GM19395 (cell line): ENCODE data around the gene PDZD2.

Experiments used
- ATAC-seq: cut with Tn5 transposase; IDR thresholded peaks from one replicate; pipeline ENCODE4 v1.9.1; 2021; ENCODE audit warnings: mild to moderate bottlenecking, moderate library complexity; ENCODE audit not compliant: unreplicated experiment

Gene PDZD2

DNA sequence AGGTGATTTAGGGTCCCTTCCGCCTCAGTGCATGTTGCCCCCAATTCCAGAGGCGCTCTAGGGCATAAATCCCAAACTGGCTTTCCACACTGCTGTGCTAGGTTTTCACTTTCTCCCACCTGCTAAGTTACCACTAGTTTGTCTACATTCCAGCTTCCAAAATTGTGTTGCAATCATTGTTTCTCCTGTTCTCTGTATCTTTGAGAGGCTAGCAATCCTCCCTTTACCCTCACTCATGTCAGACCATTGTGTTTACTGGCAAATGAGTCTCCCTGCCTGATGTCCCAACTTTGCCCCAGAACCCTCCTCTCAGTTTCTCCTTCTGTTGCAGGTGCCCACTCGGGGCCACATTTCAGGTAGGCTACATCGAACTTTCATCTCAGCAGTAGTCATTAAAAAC lies 221.3 kb downstream of the PDZD2 start:
- no peak for ATAC-seq

DNA sequence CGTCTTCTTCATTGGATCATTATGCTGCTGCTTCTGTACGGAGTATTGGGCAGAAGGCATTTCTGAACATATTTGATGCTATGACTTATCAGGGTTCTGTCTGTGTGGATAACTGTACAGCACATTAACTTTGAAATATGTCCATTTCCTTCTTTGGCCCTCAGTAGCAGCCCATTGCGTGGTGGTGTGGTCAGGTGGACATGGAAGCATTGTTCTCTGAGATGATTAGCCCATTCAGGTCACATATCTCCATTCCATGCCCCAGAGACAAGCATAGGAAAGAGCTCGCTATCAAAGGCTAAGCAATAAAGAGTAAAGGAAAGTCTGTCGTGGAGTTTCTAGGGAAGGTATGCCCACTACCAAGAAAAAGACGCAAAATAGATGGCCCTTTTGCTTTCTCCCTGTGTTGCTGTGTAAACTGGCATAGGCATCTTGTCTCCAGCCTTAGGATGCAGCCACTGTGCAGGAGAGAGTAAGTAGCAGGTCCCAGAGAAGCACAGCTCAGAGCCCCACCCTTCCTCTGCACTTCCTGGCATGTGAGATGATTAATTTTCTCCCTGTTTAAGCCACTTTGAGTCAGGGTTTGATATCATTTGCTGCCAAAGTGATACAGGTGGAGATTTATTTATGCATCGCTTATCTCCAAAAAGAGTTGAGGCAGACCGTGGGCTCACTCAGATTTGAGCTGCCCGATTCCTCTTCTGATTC lies 221.9 kb downstream of the PDZD2 start:
- ATAC-seq: no peak

DNA sequence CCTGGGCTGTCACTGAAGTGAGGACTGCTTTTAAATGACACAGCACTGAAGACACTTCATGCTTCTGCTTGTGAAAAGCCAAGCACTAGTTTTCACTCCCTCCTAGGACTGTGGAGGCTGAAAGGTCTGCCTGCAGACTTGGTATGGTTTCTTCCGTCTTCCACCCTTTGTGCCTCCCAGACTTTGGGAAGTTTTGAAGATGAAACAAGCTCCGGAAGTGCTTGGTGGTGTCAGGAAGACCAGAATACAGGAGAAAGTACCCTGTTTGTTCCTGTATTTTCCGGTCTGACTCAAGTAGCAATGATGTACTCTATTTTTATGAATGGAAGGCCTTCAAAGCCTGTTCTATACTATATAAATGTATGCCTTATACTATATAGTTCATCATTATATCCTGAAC lies 222.7 kb downstream of the PDZD2 start:
- no peak for ATAC-seq

DNA sequence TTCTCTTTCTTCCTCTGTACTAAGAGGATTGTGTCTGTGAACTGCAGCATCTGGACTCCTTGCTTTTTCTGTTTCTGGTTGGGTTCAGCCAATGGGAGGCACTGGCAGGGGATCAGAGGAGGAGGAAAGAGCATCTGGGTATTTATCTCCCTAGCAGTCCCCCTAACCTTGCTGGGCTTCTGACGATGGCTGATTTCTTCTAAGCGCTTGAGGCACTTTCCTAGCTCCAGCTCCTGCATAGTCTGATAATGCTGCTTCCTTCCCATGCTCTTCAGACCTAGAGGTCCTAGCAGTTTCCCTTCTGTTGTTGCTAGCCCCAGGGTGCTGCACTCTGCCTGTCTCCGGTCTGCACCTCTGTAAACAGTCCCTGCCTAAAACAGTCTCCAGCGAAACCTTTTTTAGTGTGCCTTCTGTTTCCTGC lies 225.1 kb downstream of the PDZD2 start:
- no peak for ATAC-seq

DNA sequence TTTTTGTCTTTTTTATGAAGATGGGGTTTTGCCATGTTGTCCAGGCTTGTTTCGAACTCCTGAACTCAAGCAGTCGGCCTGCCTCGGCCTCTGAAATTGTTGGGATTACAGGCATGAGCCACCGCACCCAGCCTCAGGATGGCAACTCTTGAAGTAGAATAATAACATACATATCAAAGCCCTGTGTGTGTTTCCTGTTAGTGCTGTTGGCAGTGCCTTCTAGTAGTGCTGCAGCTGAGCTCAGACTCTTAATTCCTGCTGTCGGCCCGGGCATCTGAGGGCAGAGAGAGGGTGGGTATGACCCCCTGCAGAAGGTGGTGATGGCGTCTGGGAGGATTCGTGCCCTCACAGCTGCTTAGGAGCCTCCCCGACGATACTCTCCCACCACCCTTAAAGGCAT lies 227.2 kb downstream of the PDZD2 start:
- no peak for ATAC-seq

DNA sequence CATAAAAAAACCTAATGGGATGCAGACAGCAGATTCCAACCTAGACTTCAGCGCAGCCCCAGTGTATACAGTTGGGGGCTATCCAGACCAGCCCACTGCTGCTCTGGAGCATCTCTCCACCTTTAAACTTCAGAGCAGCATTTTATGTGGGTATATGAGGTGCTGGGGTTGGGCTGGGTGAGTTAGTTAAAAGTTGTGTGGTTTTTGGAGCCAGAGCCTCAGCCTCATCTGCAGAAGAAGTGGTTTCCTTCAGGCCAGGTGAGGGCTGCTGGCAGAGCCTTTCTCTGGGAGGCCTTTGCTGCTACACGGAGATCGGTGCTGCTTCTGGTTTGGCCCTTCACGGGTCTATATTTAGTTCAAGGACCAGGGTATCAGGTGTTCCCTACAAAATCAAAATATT lies 228.3 kb downstream of the PDZD2 start:
- no peak for ATAC-seq

DNA sequence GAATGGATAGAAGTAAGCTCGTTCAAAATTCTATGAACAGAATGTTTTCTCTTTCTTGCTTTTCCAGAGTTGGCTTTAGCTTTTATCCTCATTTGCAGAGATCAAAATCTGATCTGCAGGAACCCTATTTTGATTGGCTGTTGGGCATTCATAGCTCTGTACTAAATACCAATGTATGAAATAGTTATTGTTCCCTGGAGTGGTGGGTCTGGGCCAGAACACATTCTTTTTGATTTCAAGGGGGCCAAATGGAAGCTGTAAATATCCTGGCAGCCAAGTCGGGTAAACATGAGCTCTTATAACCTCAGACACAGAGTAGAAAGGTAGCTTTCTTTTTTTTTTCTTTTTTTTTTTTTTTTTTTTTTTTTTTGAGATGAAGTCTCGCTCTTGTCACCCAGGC lies 241.5 kb downstream of the PDZD2 start:
- ATAC-seq: no peak

DNA sequence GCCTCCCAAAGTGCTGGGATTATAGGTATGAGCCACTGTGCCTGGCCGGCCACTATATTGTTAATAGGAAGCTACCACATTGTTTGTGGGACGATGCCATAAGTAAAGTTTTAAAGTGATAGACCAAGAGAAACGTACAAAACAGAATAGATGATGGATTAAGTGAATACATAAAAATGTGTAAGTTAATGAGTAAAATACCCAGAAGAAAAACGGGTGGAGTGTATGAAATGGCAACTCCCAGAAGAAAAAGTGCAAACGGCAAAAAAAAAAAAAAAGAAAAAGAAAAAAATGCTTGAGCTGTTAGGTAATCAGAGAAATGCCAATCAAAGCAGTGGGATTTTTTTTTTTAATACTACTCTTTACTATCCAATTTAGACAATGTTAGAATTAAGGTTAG lies 246.0 kb downstream of the PDZD2 start:
- no peak for ATAC-seq

DNA sequence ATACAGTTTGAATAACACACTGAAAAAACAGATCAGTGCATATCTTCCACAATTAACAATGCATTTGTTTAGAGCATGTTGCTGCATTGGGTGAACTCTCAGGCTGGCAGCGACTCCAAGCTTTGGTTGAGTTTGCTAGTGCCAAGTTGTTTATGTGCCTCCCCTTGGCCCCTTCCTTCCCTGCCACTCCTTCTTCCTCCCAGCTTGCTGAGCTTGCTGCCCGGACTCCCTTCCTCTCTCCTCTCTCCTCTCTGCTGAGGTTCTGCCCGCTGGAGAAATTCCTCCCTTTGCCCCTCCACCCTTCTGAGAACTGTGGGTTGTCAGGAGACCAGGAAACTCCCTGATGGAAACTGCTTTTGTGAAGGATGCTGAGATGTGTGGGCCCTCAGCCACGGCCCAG lies 247.3 kb downstream of the PDZD2 start:
- no peak for ATAC-seq

DNA sequence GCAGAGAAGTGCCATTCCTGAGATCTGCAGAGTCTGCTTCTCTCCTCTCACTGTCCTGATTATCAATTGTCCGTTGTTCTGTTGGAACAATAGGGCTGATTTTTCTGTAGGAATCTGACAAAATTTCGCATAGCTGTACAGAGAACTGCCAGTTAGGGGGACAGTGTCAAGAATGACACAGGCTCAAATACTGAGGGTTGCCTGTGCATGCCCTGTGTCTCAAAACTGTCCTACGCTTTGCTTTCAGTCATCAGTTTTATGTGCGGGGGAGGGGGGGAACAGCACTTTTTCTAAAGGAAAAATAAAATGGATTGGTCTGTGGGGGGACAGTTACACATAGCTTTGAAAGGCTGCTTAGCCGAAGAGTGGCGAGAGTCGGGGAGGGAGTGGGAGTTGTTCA lies 248.6 kb downstream of the PDZD2 start:
- no peak for ATAC-seq

DNA sequence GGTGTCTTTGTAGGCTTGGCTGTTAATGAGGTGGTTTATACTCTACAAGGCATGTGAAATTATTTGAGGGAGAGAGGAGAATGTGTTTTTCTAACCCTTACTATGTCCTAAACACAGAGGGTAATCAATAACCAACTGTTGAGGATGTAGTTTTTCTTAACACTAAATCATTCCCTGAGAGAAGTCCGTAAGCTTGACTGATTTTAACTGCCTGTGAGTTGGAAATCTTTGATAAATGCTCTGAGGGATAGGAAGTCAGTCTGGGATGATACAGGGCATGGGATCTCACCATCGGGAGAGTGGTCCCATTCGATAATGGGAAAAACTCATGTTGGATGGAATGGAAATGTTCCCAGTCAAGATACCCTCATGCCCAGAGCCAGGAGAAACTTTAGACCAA lies 249.6 kb downstream of the PDZD2 start:
- ATAC-seq: no peak

DNA sequence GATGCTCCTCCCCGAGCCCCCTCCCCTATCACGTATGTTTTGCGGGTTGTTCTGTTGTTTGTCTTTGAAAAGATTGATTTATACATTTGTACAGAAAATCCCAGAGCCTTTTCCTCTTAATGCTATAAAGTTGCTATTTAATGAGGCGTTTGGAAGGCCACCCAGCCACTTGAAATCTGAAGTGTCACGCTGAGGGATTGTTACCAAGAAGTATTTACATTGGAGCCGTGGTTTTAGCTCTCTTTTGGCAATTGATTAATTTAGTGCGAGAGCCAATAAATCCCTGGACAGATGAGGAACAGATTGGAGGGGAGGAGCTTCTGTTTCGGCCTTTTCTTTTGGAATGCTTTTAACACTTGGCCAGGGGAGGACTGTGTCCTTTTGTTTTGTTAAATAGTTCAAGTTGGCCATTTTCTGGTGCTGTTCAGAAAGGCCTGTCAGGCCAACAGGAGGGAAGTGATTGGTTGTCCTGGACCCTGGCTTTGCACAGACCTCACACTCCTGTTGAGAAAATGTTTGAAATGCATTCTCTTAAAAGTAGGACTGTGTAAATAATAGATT lies 250.2 kb downstream of the PDZD2 start:
- no peak for ATAC-seq

DNA sequence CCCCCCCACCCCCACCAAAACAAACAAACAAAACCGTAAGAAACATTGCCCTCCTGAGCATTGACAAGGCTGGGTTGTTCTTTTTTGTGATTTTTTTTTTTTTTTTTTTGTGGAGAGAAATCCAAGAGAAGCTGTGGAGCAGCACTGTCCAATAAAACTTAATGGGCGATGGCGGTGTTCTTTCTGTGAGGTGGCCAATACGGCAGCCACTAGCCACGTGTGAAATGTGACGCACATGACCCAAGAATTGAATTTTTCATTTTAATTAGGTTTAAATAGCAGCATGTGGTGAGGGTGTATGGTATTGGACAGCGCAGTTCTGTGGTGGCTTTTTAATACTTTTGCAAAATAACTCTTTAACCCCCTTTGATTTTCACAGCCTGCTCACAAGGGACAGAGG lies 251.1 kb downstream of the PDZD2 start:
- no peak for ATAC-seq

DNA sequence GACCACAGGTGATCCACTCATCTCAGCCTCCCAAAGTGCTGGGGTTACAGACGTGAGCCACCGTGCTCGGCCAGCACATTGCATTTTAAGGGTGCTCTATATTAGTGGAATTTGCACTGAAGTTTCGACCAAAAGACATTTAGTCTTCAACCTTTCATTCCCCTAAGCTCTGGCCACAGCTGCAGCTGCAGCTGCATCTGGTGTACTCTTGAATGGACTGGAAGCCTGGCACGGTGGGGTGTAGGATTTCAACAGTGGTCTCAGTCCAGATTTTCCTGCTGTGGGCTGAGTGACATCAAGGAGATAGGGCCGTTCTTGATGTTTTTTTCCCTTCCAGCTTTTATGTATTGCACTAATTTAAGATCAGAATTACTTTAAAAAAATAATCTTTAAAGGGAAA lies 255.2 kb downstream of the PDZD2 start:
- no peak for ATAC-seq

DNA sequence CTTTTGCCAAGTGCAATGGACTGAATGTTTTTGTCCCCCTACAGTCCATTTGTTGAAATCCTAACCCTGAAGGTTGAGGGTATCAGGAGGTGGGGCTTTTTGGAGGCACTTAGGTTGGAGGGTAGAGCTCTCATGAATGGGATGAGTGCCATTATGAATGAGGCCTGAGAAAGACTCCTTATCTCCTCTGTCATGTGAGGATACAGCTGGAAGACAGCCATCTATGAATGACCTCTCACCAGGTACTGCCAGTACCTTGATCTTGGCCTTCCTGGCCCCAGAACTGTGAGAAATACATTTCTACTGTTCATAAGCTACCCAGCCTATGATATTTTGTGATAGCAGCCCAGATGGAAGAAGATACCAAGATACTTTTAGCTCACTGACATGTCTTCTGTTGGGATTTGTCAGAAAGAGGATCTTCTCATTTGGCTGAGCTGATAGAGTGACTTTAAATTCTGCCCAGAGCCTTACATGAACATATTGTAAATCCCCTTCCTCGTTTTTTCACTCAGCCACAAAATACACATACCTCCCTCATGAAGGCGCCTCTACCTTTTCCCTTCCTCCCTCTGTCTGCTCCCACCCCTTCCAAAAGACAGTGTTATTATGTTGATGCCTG lies 256.4 kb downstream of the PDZD2 start:
- ATAC-seq: no peak

DNA sequence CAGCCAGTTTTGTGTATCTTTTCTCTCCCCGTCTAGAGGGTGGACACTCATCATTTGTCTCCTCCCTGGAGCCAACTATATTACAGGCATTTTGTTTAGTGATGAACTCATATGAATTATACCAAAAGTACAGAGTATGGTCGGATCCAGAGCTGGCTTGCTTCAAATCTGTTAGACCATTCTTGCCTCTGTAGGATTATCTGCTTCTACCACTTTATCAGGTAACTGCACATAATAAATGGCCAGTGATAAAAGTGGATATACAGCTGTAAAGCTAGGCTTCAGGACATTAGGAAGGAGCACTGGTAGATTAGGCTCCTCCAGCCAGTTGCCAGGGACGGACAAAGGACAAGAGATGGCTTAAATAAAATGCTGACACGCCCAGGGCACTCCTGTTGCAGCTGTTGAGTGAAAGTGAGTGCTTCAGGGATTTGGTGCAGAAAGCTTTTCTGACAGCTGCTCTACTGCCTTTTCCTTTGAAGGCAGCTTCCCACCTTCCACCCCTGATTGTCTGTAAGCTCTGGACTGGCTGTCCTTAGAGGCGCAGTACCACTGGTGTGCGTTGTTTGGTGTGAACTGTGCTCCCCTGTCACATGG lies 259.2 kb downstream of the PDZD2 start:
- no peak for ATAC-seq

DNA sequence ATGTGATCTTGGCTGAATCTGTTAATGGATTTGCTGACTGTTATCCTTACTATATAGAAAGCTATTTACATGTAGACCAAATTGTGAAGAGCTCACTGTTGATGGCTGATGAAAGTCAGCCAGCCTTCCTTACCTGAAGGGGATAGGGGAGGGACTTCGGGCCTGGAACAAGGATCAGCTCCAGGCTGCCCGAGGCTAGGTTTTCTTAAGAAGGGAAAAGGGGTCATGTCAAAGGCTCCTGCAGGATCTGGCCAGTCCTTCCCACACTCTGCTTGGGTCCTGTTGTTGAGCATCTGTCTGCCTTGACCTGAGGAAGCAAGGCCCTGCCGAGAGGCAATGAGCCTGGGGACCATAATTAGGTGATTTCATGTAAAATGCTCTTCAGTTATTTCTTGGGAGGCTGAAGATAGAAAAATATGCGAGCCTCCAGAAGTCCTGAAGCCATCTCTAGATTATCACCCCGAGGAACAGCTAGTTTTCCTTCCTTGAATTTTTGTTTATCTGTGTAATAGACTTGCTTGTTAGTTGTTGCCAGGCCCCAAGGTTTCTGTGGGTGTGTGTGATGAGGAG lies 261.4 kb downstream of the PDZD2 start:
- no peak for ATAC-seq

DNA sequence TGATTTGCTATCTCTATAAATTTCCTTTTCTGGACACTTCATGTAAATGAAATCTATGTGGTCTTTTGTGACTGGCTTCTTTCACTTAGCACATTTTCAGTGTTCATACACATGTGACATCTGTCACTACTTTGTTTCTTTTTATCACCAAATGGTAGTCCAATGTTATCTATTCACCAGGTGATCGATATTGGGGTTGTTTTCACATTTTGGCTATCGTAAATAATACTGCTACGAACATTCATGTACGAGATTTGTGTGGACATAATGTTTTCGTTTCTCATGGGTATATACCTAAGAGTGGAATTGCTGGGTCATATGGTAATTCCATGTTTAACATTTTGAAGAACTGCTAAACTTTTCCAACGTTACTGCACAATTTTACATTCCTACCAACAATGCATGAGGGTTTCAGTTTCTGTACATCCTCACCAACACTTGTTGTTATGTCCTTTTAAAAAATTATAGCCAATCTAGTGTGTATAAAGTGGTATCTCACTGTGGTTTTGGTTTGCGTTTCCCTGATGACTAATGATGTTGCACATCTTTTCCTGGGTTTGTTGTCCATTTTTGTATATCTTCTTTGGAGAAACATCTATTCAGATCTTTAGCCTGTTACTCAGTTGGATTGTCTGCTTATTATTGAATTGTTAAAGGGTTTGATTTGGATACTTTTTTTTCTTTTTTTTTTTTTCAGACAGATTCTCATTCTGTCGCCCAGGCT lies 263.0 kb downstream of the PDZD2 start:
- no peak for ATAC-seq

DNA sequence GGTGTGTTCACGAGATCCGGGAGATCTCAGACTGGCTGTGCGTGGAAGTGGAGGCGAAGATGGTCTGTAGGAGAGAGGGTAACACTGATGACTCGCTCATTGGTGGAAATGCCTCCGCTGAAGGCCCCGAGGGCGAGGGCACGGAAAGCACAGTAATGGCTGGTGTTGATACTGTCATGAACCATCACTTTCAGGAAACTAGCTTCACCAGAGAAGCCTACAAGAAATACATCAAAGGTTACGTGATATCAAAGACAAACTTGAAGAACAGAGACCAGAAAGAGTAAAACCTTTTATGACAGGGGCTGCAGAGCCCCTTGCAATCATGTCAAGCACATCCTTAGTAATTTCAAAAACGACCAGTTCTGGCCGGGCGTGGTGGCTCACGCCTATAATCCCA lies 269.5 kb downstream of the PDZD2 start:
- no peak for ATAC-seq

DNA sequence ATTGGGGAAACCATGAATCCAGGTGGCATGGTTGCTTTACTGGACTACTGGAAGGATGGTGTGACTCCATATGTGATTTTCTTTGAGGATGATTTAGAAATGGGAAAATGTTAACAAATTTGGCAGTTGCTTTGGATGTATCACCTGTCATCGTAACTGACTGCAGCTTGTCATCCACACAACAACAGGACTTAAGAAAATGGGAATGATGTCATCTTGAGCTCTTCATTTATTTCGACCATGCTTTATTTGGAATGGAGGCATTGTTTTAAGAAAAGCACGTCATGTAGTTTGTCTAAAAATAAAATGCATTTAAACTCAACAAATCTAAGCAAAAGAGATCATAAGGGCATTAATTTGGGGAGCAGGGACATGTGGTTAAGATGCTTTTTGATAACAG lies 270.1 kb downstream of the PDZD2 start:
- ATAC-seq: no peak
